WTC11 (cell line): ENCODE measurements around the gene SLC13A5. TPM values are rescaled to one million over a fixed set of nuclear protein-coding genes. Genes with fewer than 3 reads are reported as not detected.

Experiments
- ATAC-seq: fragments of 200-7000 bp; cut with Tn5 transposase; 2 replicates; pipeline ENCODE4 v1.10.0; 2021; ENCODE audit warnings: mild to moderate bottlenecking, moderate library complexity
- CTCF ChIA-PET: fragments of 300-600 bp; sonication (Branson Sonifier 250); formaldehyde crosslinking; loops from one replicate; lab custom pipeline; 2021; ENCODE audit warnings: antibody characterized with exemption; lab: Charles Lee
- POLR2A ChIA-PET: fragments of 350-600 bp; sonication (Branson Sonifier 250); formaldehyde crosslinking; loops from one replicate; lab custom pipeline; 2021; ENCODE audit warnings: antibody characterized with exemption; lab: Charles Lee
- DNase-seq: peaks from one replicate; pipeline ENCODE4 v3.0.0; 2021; ENCODE audit warnings: low spot score
- H3K27ac Mint-ChIP-seq: 2 replicates; pipeline ENCODE4 v1.8.0; 2021; ENCODE audit warnings: mixed read lengths
- H3K27me3 Mint-ChIP-seq: 2 replicates; pipeline ENCODE4 v1.8.0; 2021; ENCODE audit warnings: low read depth, mild to moderate bottlenecking, moderate library complexity, mixed read lengths
- H3K36me3 Mint-ChIP-seq: 2 replicates; pipeline ENCODE4 v1.8.0; 2021; ENCODE audit warnings: mixed read lengths
- H3K4me1 Mint-ChIP-seq: 2 replicates; pipeline ENCODE4 v1.8.0; 2022; ENCODE audit warnings: mixed read lengths
- H3K4me3 Mint-ChIP-seq: 2 replicates; pipeline ENCODE4 v1.8.0; 2021; ENCODE audit warnings: mild to moderate bottlenecking, moderate library complexity, mixed read lengths
- H3K9me3 Mint-ChIP-seq: 2 replicates; pipeline ENCODE4 v1.8.0; 2021; ENCODE audit warnings: mixed read lengths
- FOXP1 ChIP-seq: sonication (generic); formaldehyde crosslinking; IDR thresholded peaks from 2 replicates; pipeline ENCODE4 v1.8.0; 2022; ENCODE audit warnings: missing genetic modification reagents, mild to moderate bottlenecking, moderate library complexity, borderline replicate concordance
- NFYB ChIP-seq: sonication (generic); formaldehyde crosslinking; conservative IDR thresholded peaks from 2 replicates; pipeline ENCODE4 v1.8.0; 2022; ENCODE audit warnings: low read depth, missing genetic modification reagents
- RELA ChIP-seq: sonication (generic); formaldehyde crosslinking; IDR thresholded peaks from 2 replicates; pipeline ENCODE4 v1.8.1; 2022; ENCODE audit warnings: missing genetic modification reagents, mild to moderate bottlenecking, borderline replicate concordance
- SMAD3 ChIP-seq: sonication (generic); formaldehyde crosslinking; IDR thresholded peaks from 2 replicates; pipeline ENCODE4 v1.8.0; 2022; ENCODE audit warnings: missing genetic modification reagents, mild to moderate bottlenecking, borderline replicate concordance
- TEAD4 ChIP-seq: sonication (generic); formaldehyde crosslinking; IDR thresholded peaks from 2 replicates; pipeline ENCODE4 v1.8.0; 2022; ENCODE audit warnings: mild to moderate bottlenecking, missing genetic modification reagents
- ZNF121 ChIP-seq: sonication (generic); formaldehyde crosslinking; IDR thresholded peaks from 2 replicates; pipeline ENCODE4 v1.8.0; 2023; ENCODE audit warnings: missing genetic modification reagents
- ZNF219 ChIP-seq: sonication (generic); formaldehyde crosslinking; IDR thresholded peaks from 2 replicates; pipeline ENCODE4 v1.8.0; 2023; ENCODE audit warnings: missing genetic modification reagents, mild to moderate bottlenecking, borderline replicate concordance
- ZNF263 ChIP-seq: sonication (generic); formaldehyde crosslinking; IDR thresholded peaks from 2 replicates; pipeline ENCODE4 v1.8.1; 2022; ENCODE audit warnings: low read depth, mild to moderate bottlenecking, moderate library complexity, missing genetic modification reagents
- ZNF317 ChIP-seq: sonication (generic); formaldehyde crosslinking; IDR thresholded peaks from 2 replicates; pipeline ENCODE4 v1.8.1; 2023; ENCODE audit warnings: low read depth, mild to moderate bottlenecking, moderate library complexity, missing genetic modification reagents, borderline replicate concordance
- ZNF396 ChIP-seq: fragments of 250-450 bp; sonication (Bioruptor Pico); IDR thresholded peaks from 2 replicates; pipeline ENCODE4 v1.8.0; 2021; ENCODE audit warnings: mild to moderate bottlenecking, moderate library complexity, borderline replicate concordance
- total RNA-seq: library from RNA; stranded (reverse); gene quantifications from 3 replicates; pipeline ENCODE4 v1.2.3, GENCODE V29; 2021
- TF ChIP-seq, protein P1 (sequence below): sonication (generic); formaldehyde crosslinking; IDR thresholded peaks from 2 replicates; pipeline ENCODE4 v1.8.0; 2023; ENCODE audit warnings: missing genetic modification reagents, mild to moderate bottlenecking, borderline replicate concordance
- TF ChIP-seq, protein P2 (sequence below): sonication (generic); formaldehyde crosslinking; IDR thresholded peaks from 2 replicates; pipeline ENCODE4 v1.8.0; 2022; ENCODE audit warnings: missing genetic modification reagents
- TF ChIP-seq, protein P3 (sequence below): sonication (generic); formaldehyde crosslinking; IDR thresholded peaks from 2 replicates; pipeline ENCODE4 v1.8.1; 2022; ENCODE audit warnings: low read depth, mild to moderate bottlenecking, moderate library complexity, missing genetic modification reagents, borderline replicate concordance
- TF ChIP-seq, protein P4 (sequence below): sonication (generic); formaldehyde crosslinking; IDR thresholded peaks from 2 replicates; pipeline ENCODE4 v1.8.1; 2023; ENCODE audit warnings: mild to moderate bottlenecking, missing genetic modification reagents, moderate library complexity
- TF ChIP-seq, protein P5 (sequence below): fragments of 250-450 bp; sonication (Bioruptor Pico); IDR thresholded peaks from 2 replicates; pipeline ENCODE4 v1.9.0; 2021; ENCODE audit warnings: mild to moderate bottlenecking
- TF ChIP-seq, protein P6 (sequence below): sonication (generic); formaldehyde crosslinking; IDR thresholded peaks from 2 replicates; pipeline ENCODE4 v1.8.1; 2022; ENCODE audit warnings: missing genetic modification reagents, borderline replicate concordance

The SLC13A5 gene
- total RNA-seq, 1 experiment from 2014 or later, result 1.8 TPM

DNA sequence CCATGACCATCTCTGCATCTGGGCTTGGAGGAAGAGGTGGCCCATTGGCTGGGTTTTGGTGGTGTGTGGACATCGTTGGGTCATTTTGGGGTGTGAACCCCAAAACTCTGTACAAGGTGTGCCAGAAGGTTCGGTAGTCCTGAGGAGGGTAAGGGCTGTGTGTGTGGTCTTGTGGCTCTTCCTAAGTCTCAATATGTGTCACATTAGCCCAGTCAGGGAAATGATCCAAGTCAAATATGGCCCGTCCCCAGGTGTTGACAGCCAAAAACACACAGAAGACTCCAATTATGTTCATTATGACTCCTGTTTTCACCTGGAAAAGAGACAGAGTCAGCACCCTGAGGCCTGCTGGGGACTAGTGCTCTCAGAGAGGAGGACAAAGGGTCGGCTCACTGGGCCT, 27.1 kb downstream of the SLC13A5 start:
- DNase-seq, result no peak
- H3K9me3 Mint-ChIP-seq, result no peaks in the 10 kb centered on the region
- TF ChIP-seq SMAD3 (CRISPR knock-in tag), result no peak
- TF ChIP-seq NFYB, result no peak
- TF ChIP-seq, protein P1, sequence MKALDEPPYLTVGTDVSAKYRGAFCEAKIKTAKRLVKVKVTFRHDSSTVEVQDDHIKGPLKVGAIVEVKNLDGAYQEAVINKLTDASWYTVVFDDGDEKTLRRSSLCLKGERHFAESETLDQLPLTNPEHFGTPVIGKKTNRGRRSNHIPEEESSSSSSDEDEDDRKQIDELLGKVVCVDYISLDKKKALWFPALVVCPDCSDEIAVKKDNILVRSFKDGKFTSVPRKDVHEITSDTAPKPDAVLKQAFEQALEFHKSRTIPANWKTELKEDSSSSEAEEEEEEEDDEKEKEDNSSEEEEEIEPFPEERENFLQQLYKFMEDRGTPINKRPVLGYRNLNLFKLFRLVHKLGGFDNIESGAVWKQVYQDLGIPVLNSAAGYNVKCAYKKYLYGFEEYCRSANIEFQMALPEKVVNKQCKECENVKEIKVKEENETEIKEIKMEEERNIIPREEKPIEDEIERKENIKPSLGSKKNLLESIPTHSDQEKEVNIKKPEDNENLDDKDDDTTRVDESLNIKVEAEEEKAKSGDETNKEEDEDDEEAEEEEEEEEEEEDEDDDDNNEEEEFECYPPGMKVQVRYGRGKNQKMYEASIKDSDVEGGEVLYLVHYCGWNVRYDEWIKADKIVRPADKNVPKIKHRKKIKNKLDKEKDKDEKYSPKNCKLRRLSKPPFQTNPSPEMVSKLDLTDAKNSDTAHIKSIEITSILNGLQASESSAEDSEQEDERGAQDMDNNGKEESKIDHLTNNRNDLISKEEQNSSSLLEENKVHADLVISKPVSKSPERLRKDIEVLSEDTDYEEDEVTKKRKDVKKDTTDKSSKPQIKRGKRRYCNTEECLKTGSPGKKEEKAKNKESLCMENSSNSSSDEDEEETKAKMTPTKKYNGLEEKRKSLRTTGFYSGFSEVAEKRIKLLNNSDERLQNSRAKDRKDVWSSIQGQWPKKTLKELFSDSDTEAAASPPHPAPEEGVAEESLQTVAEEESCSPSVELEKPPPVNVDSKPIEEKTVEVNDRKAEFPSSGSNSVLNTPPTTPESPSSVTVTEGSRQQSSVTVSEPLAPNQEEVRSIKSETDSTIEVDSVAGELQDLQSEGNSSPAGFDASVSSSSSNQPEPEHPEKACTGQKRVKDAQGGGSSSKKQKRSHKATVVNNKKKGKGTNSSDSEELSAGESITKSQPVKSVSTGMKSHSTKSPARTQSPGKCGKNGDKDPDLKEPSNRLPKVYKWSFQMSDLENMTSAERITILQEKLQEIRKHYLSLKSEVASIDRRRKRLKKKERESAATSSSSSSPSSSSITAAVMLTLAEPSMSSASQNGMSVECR (CRISPR knock-in tag), result no peak
- TF ChIP-seq ZNF219 (CRISPR knock-in tag), result no peak
- TF ChIP-seq TEAD4 (CRISPR knock-in tag), result no peak
- no peak for TF ChIP-seq ZNF396
- TF ChIP-seq, protein P2, sequence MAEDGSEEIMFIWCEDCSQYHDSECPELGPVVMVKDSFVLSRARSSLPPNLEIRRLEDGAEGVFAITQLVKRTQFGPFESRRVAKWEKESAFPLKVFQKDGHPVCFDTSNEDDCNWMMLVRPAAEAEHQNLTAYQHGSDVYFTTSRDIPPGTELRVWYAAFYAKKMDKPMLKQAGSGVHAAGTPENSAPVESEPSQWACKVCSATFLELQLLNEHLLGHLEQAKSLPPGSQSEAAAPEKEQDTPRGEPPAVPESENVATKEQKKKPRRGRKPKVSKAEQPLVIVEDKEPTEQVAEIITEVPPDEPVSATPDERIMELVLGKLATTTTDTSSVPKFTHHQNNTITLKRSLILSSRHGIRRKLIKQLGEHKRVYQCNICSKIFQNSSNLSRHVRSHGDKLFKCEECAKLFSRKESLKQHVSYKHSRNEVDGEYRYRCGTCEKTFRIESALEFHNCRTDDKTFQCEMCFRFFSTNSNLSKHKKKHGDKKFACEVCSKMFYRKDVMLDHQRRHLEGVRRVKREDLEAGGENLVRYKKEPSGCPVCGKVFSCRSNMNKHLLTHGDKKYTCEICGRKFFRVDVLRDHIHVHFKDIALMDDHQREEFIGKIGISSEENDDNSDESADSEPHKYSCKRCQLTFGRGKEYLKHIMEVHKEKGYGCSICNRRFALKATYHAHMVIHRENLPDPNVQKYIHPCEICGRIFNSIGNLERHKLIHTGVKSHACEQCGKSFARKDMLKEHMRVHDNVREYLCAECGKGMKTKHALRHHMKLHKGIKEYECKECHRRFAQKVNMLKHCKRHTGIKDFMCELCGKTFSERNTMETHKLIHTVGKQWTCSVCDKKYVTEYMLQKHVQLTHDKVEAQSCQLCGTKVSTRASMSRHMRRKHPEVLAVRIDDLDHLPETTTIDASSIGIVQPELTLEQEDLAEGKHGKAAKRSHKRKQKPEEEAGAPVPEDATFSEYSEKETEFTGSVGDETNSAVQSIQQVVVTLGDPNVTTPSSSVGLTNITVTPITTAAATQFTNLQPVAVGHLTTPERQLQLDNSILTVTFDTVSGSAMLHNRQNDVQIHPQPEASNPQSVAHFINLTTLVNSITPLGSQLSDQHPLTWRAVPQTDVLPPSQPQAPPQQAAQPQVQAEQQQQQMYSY (CRISPR knock-in tag), result no peak
- TF ChIP-seq ZNF263, result no peak
- no peak for TF ChIP-seq FOXP1 (CRISPR knock-in tag)
- no peak for TF ChIP-seq RELA (CRISPR knock-in tag)
- TF ChIP-seq, protein P3, sequence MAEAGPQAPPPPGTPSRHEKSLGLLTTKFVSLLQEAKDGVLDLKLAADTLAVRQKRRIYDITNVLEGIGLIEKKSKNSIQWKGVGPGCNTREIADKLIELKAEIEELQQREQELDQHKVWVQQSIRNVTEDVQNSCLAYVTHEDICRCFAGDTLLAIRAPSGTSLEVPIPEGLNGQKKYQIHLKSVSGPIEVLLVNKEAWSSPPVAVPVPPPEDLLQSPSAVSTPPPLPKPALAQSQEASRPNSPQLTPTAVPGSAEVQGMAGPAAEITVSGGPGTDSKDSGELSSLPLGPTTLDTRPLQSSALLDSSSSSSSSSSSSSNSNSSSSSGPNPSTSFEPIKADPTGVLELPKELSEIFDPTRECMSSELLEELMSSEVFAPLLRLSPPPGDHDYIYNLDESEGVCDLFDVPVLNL (CRISPR knock-in tag), result no peak
- TF ChIP-seq, protein P4, sequence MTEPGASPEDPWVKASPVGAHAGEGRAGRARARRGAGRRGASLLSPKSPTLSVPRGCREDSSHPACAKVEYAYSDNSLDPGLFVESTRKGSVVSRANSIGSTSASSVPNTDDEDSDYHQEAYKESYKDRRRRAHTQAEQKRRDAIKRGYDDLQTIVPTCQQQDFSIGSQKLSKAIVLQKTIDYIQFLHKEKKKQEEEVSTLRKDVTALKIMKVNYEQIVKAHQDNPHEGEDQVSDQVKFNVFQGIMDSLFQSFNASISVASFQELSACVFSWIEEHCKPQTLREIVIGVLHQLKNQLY (CRISPR knock-in tag), result no peak
- TF ChIP-seq ZNF317 (CRISPR knock-in tag), result no peak
- TF ChIP-seq, protein P5, sequence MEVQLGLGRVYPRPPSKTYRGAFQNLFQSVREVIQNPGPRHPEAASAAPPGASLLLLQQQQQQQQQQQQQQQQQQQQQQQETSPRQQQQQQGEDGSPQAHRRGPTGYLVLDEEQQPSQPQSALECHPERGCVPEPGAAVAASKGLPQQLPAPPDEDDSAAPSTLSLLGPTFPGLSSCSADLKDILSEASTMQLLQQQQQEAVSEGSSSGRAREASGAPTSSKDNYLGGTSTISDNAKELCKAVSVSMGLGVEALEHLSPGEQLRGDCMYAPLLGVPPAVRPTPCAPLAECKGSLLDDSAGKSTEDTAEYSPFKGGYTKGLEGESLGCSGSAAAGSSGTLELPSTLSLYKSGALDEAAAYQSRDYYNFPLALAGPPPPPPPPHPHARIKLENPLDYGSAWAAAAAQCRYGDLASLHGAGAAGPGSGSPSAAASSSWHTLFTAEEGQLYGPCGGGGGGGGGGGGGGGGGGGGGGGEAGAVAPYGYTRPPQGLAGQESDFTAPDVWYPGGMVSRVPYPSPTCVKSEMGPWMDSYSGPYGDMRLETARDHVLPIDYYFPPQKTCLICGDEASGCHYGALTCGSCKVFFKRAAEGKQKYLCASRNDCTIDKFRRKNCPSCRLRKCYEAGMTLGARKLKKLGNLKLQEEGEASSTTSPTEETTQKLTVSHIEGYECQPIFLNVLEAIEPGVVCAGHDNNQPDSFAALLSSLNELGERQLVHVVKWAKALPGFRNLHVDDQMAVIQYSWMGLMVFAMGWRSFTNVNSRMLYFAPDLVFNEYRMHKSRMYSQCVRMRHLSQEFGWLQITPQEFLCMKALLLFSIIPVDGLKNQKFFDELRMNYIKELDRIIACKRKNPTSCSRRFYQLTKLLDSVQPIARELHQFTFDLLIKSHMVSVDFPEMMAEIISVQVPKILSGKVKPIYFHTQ (CRISPR knock-in tag), result no peak
- TF ChIP-seq, protein P6, sequence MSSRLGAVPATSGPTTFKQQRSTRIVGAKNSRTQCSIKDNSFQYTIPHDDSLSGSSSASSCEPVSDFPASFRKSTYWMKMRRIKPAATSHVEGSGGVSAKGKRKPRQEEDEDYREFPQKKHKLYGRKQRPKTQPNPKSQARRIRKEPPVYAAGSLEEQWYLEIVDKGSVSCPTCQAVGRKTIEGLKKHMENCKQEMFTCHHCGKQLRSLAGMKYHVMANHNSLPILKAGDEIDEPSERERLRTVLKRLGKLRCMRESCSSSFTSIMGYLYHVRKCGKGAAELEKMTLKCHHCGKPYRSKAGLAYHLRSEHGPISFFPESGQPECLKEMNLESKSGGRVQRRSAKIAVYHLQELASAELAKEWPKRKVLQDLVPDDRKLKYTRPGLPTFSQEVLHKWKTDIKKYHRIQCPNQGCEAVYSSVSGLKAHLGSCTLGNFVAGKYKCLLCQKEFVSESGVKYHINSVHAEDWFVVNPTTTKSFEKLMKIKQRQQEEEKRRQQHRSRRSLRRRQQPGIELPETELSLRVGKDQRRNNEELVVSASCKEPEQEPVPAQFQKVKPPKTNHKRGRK (CRISPR knock-in tag), result no peak
- no peak for TF ChIP-seq ZNF121 (CRISPR knock-in tag)
- H3K4me1 Mint-ChIP-seq, result no peaks in the 10 kb centered on the region
- no peak for ATAC-seq
- no peaks in the 10 kb centered on the region; the same call in 1 of the 2 replicates for H3K27me3 Mint-ChIP-seq
- POLR2A ChIA-PET, result no interaction called here
- CTCF ChIA-PET, result interaction anchor here (1.3 kb wide), 1 partner anchor 20 kb away, joined by 3 read pairs; no protein-coding TSS in a partner anchor
- H3K4me3 Mint-ChIP-seq, result no peak overlapping the region
- no peaks in the 10 kb centered on the region for H3K36me3 Mint-ChIP-seq
- no peak overlapping the region for H3K27ac Mint-ChIP-seq
